Measurements from ENCODE around the gene HSD17B3.

Gene HSD17B3

GRCh38 chr9:96302021-96302420 is at the start of gene HSD17B3:
Gene HSD17B3, minus strand, starts transcription at chr9:96302176. Its CDS starts 72 bp downstream, at chr9:96302104.
- H3K79me2 ChIP-seq (ENCODE audit: insufficient read depth, low read length) = no peaks in the 10 kb centered on the region
- no peak within 1 kb of the TSS for H2AFZ ChIP-seq (ENCODE audit: low read depth, low read length, severe bottlenecking)
- TF ChIP-seq EZH2phosphoT487 (conservative IDR thresholded peaks at IDR 0.05; ENCODE audit: low read length) (no peak), CTCF (IDR thresholded peaks at IDR 0.05; ENCODE audit: insufficient read depth, low read length, poor library complexity, severe bottlenecking) (no peak)
- no peaks in the 10 kb centered on the region for H4K20me1 ChIP-seq (ENCODE audit: low read depth, low read length)
- no peak within 1 kb of the TSS for H3K27ac ChIP-seq (ENCODE audit: low read depth, low read length)
- no peak within 1 kb of the TSS for H3K4me3 ChIP-seq (ENCODE audit: insufficient read depth, low read length, poor library complexity, severe bottlenecking)
- no peaks in the 10 kb centered on the region for H3K9me3 ChIP-seq (ENCODE audit: insufficient read depth, low read length)
- no peaks in the 10 kb centered on the region for H3K27me3 ChIP-seq (ENCODE audit: low read length)
- H3F3A ChIP-seq (ENCODE audit: insufficient read depth) = no peaks in the 10 kb centered on the region
- H3K9ac ChIP-seq (ENCODE audit: low read length) = no peak within 1 kb of the TSS
- no peaks in the 10 kb centered on the region for H3K36me3 ChIP-seq (ENCODE audit: low read length)
- H3K4me2 ChIP-seq (ENCODE audit: low read depth, low read length, poor library complexity, severe bottlenecking) = no peak within 1 kb of the TSS
- no peaks in the 10 kb centered on the region for H3K9me2 ChIP-seq (replicated peaks; ENCODE audit: insufficient read depth, low read length)

- Histone ChIP-seq H3K4me3 (ENCODE audit: insufficient read depth, low read length, poor library complexity, severe bottlenecking) (no peak overlapping the region), H3K79me2 (ENCODE audit: insufficient read depth, low read length) (no peaks in the 10 kb centered on the region), H4K20me1 (ENCODE audit: low read depth, low read length) (0 out of 2 replicates have a peak, but pooled peaks cover 4% of the 10 kb centered on the region), H2AFZ (ENCODE audit: low read depth, low read length, severe bottlenecking) (no peak overlapping the region), H3F3A (ENCODE audit: insufficient read depth) (no peaks in the 10 kb centered on the region), H3K9ac (ENCODE audit: low read length) (no peak overlapping the region), H3K9me2 (replicated peaks; ENCODE audit: insufficient read depth, low read length) (no peaks in the 10 kb centered on the region), H3K27me3 (ENCODE audit: low read length) (no peaks in the 10 kb centered on the region), H3K4me2 (ENCODE audit: low read depth, low read length, poor library complexity, severe bottlenecking) (no peak overlapping the region), H3K9me3 (ENCODE audit: insufficient read depth, low read length) (no peaks in the 10 kb centered on the region), H3K27ac (ENCODE audit: low read depth, low read length) (no peak overlapping the region), H3K36me3 (ENCODE audit: low read length) (no peaks in the 10 kb centered on the region)
- TF ChIP-seq EZH2phosphoT487 (conservative IDR thresholded peaks at IDR 0.05; ENCODE audit: low read length) = no peak
- no peak for TF ChIP-seq CTCF (IDR thresholded peaks at IDR 0.05; ENCODE audit: insufficient read depth, low read length, poor library complexity, severe bottlenecking)
Measured at GRCh38 chr9:96350866-96351265, 48.9 kb upstream of the HSD17B3 start.

GRCh38 chr9:96348261-96348660 is 46.3 kb upstream of the HSD17B3 start:
- Histone ChIP-seq H3K36me3 (ENCODE audit: low read length) (no peaks in the 10 kb centered on the region), H3K9me2 (replicated peaks; ENCODE audit: insufficient read depth, low read length) (no peaks in the 10 kb centered on the region), H2AFZ (ENCODE audit: low read depth, low read length, severe bottlenecking) (no peak overlapping the region), H3K27ac (ENCODE audit: low read depth, low read length) (no peak overlapping the region), H3K4me2 (ENCODE audit: low read depth, low read length, poor library complexity, severe bottlenecking) (no peak overlapping the region), H3K9me3 (ENCODE audit: insufficient read depth, low read length) (no peaks in the 10 kb centered on the region), H3K27me3 (ENCODE audit: low read length) (no peaks in the 10 kb centered on the region), H3F3A (ENCODE audit: insufficient read depth) (no peaks in the 10 kb centered on the region), H3K79me2 (ENCODE audit: insufficient read depth, low read length) (no peaks in the 10 kb centered on the region), H4K20me1 (ENCODE audit: low read depth, low read length) (0 out of 2 replicates have a peak, but pooled peaks cover 4% of the 10 kb centered on the region), H3K4me3 (ENCODE audit: insufficient read depth, low read length, poor library complexity, severe bottlenecking) (no peak overlapping the region), H3K9ac (ENCODE audit: low read length) (no peak overlapping the region)
- TF ChIP-seq CTCF (IDR thresholded peaks at IDR 0.05; ENCODE audit: insufficient read depth, low read length, poor library complexity, severe bottlenecking) (no peak), EZH2phosphoT487 (conservative IDR thresholded peaks at IDR 0.05; ENCODE audit: low read length) (no peak)

Data from SU-DHL-6 (cell line).